CD14-positive monocyte (primary cell): ENCODE measurements around the gene ZNF174. TPM values are rescaled to one million over a fixed set of nuclear protein-coding genes. Genes with fewer than 3 reads are reported as not detected.
A peak's percentile ranks its signal among the peaks of the same experiment; 100 is the strongest.

ENCODE experiments used
- DNase-seq, 3 donors: peaks; one replicate each; pipeline ENCODE4 v3.0.0-alpha.2; 2011 to 2022
- H2AFZ ChIP-seq: 2 replicates; pipeline ENCODE4 v1.6.0; 2012; ENCODE audit warnings: mild to moderate bottlenecking, low read depth, low read length, inconsistent platforms; ENCODE audit not compliant: insufficient read depth, poor library complexity, severe bottlenecking
- H3K27ac ChIP-seq, 2 donors: 1 replicate in 1 of 2; 2 replicates in 1 of 2; pipeline ENCODE4 v1.5.1; 2012 to 2013; ENCODE audit warnings: low read length in 2 of 2, control low read depth in 1 of 2, inconsistent platforms in 1 of 2, low read depth in 1 of 2, mild to moderate bottlenecking in 1 of 2
- H3K27me3 ChIP-seq, 2 donors: one replicate each; pipeline versions ENCODE4 v1.6.0 to v1.6.1; 2011 to 2013; ENCODE audit warnings: low read length in 2 of 2; ENCODE audit not compliant: control insufficient read depth in 2 of 2, insufficient read depth in 2 of 2
- H3K36me3 ChIP-seq, 2 donors: replicated peaks in 1 of 2; 1 replicate in 1 of 2; 2 replicates in 1 of 2; pipeline versions ENCODE4 v1.5.1 to v1.6.1; 2012 to 2013; ENCODE audit warnings: low read length in 2 of 2, control low read depth in 1 of 2, inconsistent platforms in 1 of 2, mild to moderate bottlenecking in 1 of 2; ENCODE audit not compliant: insufficient read depth in 2 of 2, control insufficient read depth in 1 of 2
- H3K4me1 ChIP-seq, 2 donors: 1 replicate in 1 of 2; 2 replicates in 1 of 2; pipeline versions ENCODE4 v1.5.1 to v1.6.1; 2012 to 2013; ENCODE audit warnings: low read length in 2 of 2, control low read depth in 1 of 2, inconsistent platforms in 1 of 2, mild to moderate bottlenecking in 1 of 2, moderate library complexity in 1 of 2; ENCODE audit not compliant: insufficient read depth in 2 of 2, control insufficient read depth in 1 of 2
- H3K4me2 ChIP-seq: replicated peaks from 2 replicates; pipeline ENCODE3; 2012; ENCODE audit warnings: low read length, moderate library complexity, mild to moderate bottlenecking; ENCODE audit not compliant: poor library complexity, severe bottlenecking; ENCODE audit errors: extremely low read depth
- H3K4me3 ChIP-seq, 3 experiments: fragments of 200-600 bp in 1 of 3; sonication (generic) in 1 of 3; replicated peaks in 1 of 3; 1 replicate in 2 of 3; 2 replicates in 1 of 3; pipeline ENCODE4 v1.5.1; 2011 to 2013; ENCODE audit warnings: low read length in 3 of 3, mild to moderate bottlenecking in 3 of 3, control low read depth in 2 of 3, low read depth in 2 of 3, inconsistent platforms in 1 of 3, moderate library complexity in 1 of 3
- H3K79me2 ChIP-seq: 2 replicates; pipeline ENCODE4 v1.6.0; 2012; ENCODE audit warnings: mild to moderate bottlenecking, control low read depth, inconsistent platforms, low read length, moderate library complexity; ENCODE audit not compliant: insufficient read depth
- H3K9ac ChIP-seq: 2 replicates; pipeline ENCODE4 v1.6.0; 2017; ENCODE audit warnings: low read length, mild to moderate bottlenecking; ENCODE audit not compliant: insufficient read depth, poor library complexity, severe bottlenecking
- H3K9me3 ChIP-seq, 2 donors: replicated peaks in 1 of 2; 1 replicate in 1 of 2; 2 replicates in 1 of 2; pipeline versions ENCODE4 v1.5.1 to v1.6.1; 2012 to 2013; ENCODE audit warnings: low read length in 2 of 2, control low read depth in 1 of 2; ENCODE audit not compliant: control insufficient read depth in 1 of 2, insufficient read depth in 1 of 2
- H4K20me1 ChIP-seq: 2 replicates; pipeline ENCODE4 v1.6.0; 2012; ENCODE audit warnings: mild to moderate bottlenecking, low read length, control low read depth, moderate library complexity; ENCODE audit not compliant: insufficient read depth
- H3K27ac Mint-ChIP-seq, 7 donors: one replicate each; pipeline ENCODE4 v1.8.0; 2020; ENCODE audit warnings: mild to moderate bottlenecking in 7 of 7, mixed read lengths in 7 of 7, moderate library complexity in 6 of 7, inconsistent platforms in 2 of 7
- H3K27me3 Mint-ChIP-seq, 3 donors: one replicate each; pipeline ENCODE4 v1.8.0; 2021 to 2022; ENCODE audit warnings: low read depth in 3 of 3, mild to moderate bottlenecking in 3 of 3, mixed read lengths in 3 of 3, moderate library complexity in 3 of 3, inconsistent platforms in 1 of 3
- H3K36me3 Mint-ChIP-seq, 2 donors: one replicate each; pipeline ENCODE4 v1.8.0; 2020; ENCODE audit warnings: mixed read lengths in 2 of 2, inconsistent platforms in 1 of 2, mild to moderate bottlenecking in 1 of 2
- H3K4me1 Mint-ChIP-seq: one replicate; pipeline ENCODE4 v1.8.0; 2020; ENCODE audit warnings: mild to moderate bottlenecking, mixed read lengths
- H3K4me3 Mint-ChIP-seq, 2 donors: one replicate each; pipeline ENCODE4 v1.8.0; 2020; ENCODE audit warnings: mild to moderate bottlenecking in 2 of 2, mixed read lengths in 2 of 2, moderate library complexity in 1 of 2
- H3K9me3 Mint-ChIP-seq, 7 donors: one replicate each; pipeline ENCODE4 v1.8.0; 2020 to 2022; ENCODE audit warnings: mixed read lengths in 7 of 7, mild to moderate bottlenecking in 6 of 7, moderate library complexity in 6 of 7, inconsistent platforms in 2 of 7
- WGBS: methylation state at CpG from one replicate; pipeline ENCODE4 v1.1.5; 2013; ENCODE audit warnings: missing lambda C conversion rate; ENCODE audit not compliant: insufficient coverage; 5-methylcytosine and 5-hydroxymethylcytosine counted together
- intact Hi-C, 2 donors: fragments of 100-400 bp; cut with micrococcal nuclease; formaldehyde crosslinking; loops; one replicate each; pipeline versions ENCODE4 v1.15.0 to v1.15.1; 2023
- polyA plus RNA-seq, 3 donors: library from polyadenylated mRNA; depleted of rRNA in 1 of 3; unstranded in 2 of 3; stranded (reverse) in 1 of 3; fragments of 300-500 nt in 2 of 3; fragments of >200 nt in 1 of 3; fragmentation: Illumina TruSeq in 2 of 3; gene quantifications; 1 replicate in 2 of 3; 2 replicates in 1 of 3; pipeline ENCODE4 v1.2.3, GENCODE V29; 2012 to 2021
- TF ChIP-seq, protein P1 (sequence below): fragments of 200-600 bp; IDR thresholded peaks from one replicate; pipeline ENCODE4 v1.8.0; 2022; ENCODE audit warnings: antibody characterized with exemption, mild to moderate bottlenecking

Gene ZNF174
- polyA plus RNA-seq, 3 donors, result 2.5 to 5.6 (median 4.9) TPM

DNA sequence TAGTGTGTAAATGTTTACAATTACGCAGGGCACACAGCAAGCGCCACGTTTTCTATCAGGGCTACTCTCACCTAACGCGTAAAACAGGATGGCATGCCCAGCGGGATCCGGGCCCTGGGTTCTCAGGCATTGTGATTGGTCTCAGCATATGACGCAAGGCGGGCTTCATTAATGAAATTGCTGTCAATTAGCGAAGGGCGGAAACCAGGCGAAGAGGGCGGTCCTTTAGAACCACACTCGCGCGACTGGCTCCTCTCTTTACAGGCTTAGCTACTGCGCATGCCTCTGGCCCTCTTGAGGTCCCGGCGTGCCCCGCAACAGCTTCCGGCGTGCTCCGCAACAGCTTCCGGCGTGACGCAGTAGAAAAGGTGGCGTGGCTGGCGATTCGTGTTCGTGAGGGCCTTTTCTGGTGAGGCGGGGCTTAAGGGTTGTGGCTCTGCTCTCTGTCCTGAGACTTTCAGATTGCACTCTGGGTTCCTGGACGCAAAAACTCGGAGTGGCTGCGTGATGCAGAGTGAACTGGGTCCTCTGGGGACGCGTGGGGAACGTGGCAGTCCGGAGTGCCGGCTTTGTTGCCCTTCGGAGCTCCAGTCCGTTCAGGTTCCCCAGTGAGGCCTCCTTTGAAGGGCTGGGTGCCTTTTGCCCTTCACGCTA is 36.1 kb upstream of the ZNF174 start:
- Histone ChIP-seq H3K9ac (no peak overlapping the region), H3K27me3 (peaks cover 0 to 6% of the 10 kb centered on the region in 2 donors), H3K4me3 (peak overlapping the region in 2 of 3 experiments; percentile 24 to 72), H3K4me2 (peak overlapping the region; percentile 63), H3K9me3 (peaks cover 41 to 48% of the 10 kb centered on the region in 2 donors), H2AFZ (peak overlapping the region; percentile 70), H3K4me1 (peaks cover 10 to 11% of the 10 kb centered on the region in 2 donors), H3K36me3 (no peaks in the 10 kb centered on the region), H3K27ac (no peak overlapping the region), H4K20me1 (no peaks in the 10 kb centered on the region), H3K79me2 (no peaks in the 10 kb centered on the region)
- intact Hi-C loops, result no loop called here
- peak overlapping the region in 4 of 7 donors; percentile 36 to 65 (median 53) for H3K27ac Mint-ChIP-seq
- TF ChIP-seq, protein P1, sequence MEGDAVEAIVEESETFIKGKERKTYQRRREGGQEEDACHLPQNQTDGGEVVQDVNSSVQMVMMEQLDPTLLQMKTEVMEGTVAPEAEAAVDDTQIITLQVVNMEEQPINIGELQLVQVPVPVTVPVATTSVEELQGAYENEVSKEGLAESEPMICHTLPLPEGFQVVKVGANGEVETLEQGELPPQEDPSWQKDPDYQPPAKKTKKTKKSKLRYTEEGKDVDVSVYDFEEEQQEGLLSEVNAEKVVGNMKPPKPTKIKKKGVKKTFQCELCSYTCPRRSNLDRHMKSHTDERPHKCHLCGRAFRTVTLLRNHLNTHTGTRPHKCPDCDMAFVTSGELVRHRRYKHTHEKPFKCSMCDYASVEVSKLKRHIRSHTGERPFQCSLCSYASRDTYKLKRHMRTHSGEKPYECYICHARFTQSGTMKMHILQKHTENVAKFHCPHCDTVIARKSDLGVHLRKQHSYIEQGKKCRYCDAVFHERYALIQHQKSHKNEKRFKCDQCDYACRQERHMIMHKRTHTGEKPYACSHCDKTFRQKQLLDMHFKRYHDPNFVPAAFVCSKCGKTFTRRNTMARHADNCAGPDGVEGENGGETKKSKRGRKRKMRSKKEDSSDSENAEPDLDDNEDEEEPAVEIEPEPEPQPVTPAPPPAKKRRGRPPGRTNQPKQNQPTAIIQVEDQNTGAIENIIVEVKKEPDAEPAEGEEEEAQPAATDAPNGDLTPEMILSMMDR, result no peak
- DNase-seq, result peak; percentile 30 to 70 (median 33)
- WGBS, result 17% methylated on average over 42 of the region's 42 CpGs
- peaks cover 12% of the 10 kb centered on the region for H3K4me1 Mint-ChIP-seq
- H3K4me3 Mint-ChIP-seq, result peak overlapping the region; percentile 68 to 69
- H3K9me3 Mint-ChIP-seq, result peaks cover 15 to 48% (median 32%) of the 10 kb centered on the region in 7 donors
- peaks cover 3 to 5% of the 10 kb centered on the region in 2 donors for H3K36me3 Mint-ChIP-seq
- peaks cover 10 to 18% (median 11%) of the 10 kb centered on the region in 3 donors for H3K27me3 Mint-ChIP-seq

DNA sequence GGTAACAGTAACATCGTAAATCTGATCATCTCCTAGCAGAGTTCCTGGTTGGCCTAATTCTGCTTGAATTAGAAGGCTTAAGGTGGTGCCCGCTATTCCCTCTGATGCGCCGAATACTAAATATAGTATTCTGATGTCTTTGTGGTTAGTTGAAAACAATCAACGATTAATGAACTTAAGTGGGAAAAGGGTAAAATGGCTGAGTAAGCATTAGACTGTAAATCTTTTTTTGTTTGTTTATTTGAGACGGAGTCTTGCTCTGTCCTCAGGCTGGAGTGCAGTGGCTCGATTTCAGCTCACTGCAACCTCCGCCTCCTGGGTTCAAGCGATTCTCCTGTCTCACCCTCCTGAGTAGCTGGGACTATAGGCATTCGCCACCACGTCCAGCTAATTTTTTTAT is 31.9 kb upstream of the ZNF174 start:
- DNase-seq, result no peak
- peaks cover 40 to 52% of the 10 kb centered on the region in 2 donors for H3K9me3 ChIP-seq
- H3K27me3 ChIP-seq, result no peaks in the 10 kb centered on the region
- H3K27ac ChIP-seq, result no peak overlapping the region
- no peak overlapping the region for H2AFZ ChIP-seq
- intact Hi-C loops, result no loop called here
- 98% methylated on average over 10 of the region's 11 CpGs for WGBS
- Mint-ChIP-seq H3K36me3 (peaks cover 3 to 5% of the 10 kb centered on the region in 2 donors), H3K4me3 (no peak overlapping the region), H3K27me3 (peaks cover 4 to 6% (median 6%) of the 10 kb centered on the region in 3 donors), H3K9me3 (peaks cover 2 to 27% (median 20%) of the 10 kb centered on the region in 7 donors), H3K4me1 (peaks cover 12% of the 10 kb centered on the region), H3K27ac (no peak overlapping the region)
- no peak overlapping the region for H3K4me2 ChIP-seq
- H3K4me3 ChIP-seq, result no peak overlapping the region
- H4K20me1 ChIP-seq, result no peaks in the 10 kb centered on the region
- peaks cover 10 to 11% of the 10 kb centered on the region in 2 donors for H3K4me1 ChIP-seq
- H3K9ac ChIP-seq, result no peak overlapping the region
- H3K79me2 ChIP-seq, result no peaks in the 10 kb centered on the region
- no peaks in the 10 kb centered on the region for H3K36me3 ChIP-seq
- TF ChIP-seq, protein P1, result no peak
